ENCODE measurements around the gene APBA2.
"Not testable (repeated sequence)": the region's sequence is repeated elsewhere in the genome, so short reads cannot be mapped to it uniquely, and the experiment has no call there.

Gene APBA2

GRCh38 chr15:28886431-28887338 is 911 bp downstream of the APBA2 start:
- Histone ChIP-seq H3K27me3 (ENCODE audit: control insufficient read depth in 5 of 5, insufficient read depth in 4 of 5, low read length in 5 of 5) (peaks cover 10 to 31% (median 24%) of the 10 kb centered on the region in 5 donors), H3K36me3 (ENCODE audit: control insufficient read depth in 5 of 5, insufficient read depth in 5 of 5, low read length in 5 of 5) (no peaks in the 10 kb centered on the region), H3K4me1 (ENCODE audit: control insufficient read depth in 5 of 5, insufficient read depth in 5 of 5, low read length in 5 of 5) (peaks cover 0 to 13% (median 12%) of the 10 kb centered on the region in 5 donors), H3K9me3 (ENCODE audit: control insufficient read depth in 5 of 5, low read length in 5 of 5) (no peaks in the 10 kb centered on the region), H3K9ac (ENCODE audit: low read length in 5 of 5) (no peak overlapping the region), H3K27ac (ENCODE audit: low read depth, low read length) (no peak overlapping the region), H3K4me3 (ENCODE audit: low read depth in 1 of 5, low read length in 5 of 5) (peak overlapping the region in 2 of 5 donors; percentile 54 to 56)

- Histone ChIP-seq H3K9ac (ENCODE audit: low read length in 5 of 5) (no peak overlapping the region), H3K9me3 (ENCODE audit: control insufficient read depth in 5 of 5, low read length in 5 of 5) (no peaks in the 10 kb centered on the region), H3K4me3 (ENCODE audit: low read depth in 1 of 5, low read length in 5 of 5) (no peak overlapping the region), H3K36me3 (ENCODE audit: control insufficient read depth in 5 of 5, insufficient read depth in 5 of 5, low read length in 5 of 5) (no peaks in the 10 kb centered on the region), H3K4me1 (ENCODE audit: control insufficient read depth in 5 of 5, insufficient read depth in 5 of 5, low read length in 5 of 5) (peaks cover 0 to 13% (median 12%) of the 10 kb centered on the region in 5 donors), H3K27me3 (ENCODE audit: control insufficient read depth in 5 of 5, insufficient read depth in 4 of 5, low read length in 5 of 5) (peaks cover 10 to 31% (median 24%) of the 10 kb centered on the region in 5 donors), H3K27ac (ENCODE audit: low read depth, low read length) (no peak overlapping the region)
These were observed 1.8 kb downstream of the APBA2 start for GRCh38 chr15:28887339-28888174.

GRCh38 chr15:28888302-28888894 is 2.6 kb downstream of the APBA2 start:
- no peaks in the 10 kb centered on the region for H3K9me3 ChIP-seq (ENCODE audit: control insufficient read depth in 5 of 5, low read length in 5 of 5)
- H3K36me3 ChIP-seq (ENCODE audit: control insufficient read depth in 5 of 5, insufficient read depth in 5 of 5, low read length in 5 of 5) = no peaks in the 10 kb centered on the region
- H3K27ac ChIP-seq (ENCODE audit: low read depth, low read length) = no peak overlapping the region
- H3K4me3 ChIP-seq (ENCODE audit: low read depth in 1 of 5, low read length in 5 of 5) = no peak overlapping the region
- H3K9ac ChIP-seq (ENCODE audit: low read length in 5 of 5) = no peak overlapping the region
- peaks cover 10 to 31% (median 24%) of the 10 kb centered on the region in 5 donors for H3K27me3 ChIP-seq (ENCODE audit: control insufficient read depth in 5 of 5, insufficient read depth in 4 of 5, low read length in 5 of 5)
- H3K4me1 ChIP-seq (ENCODE audit: control insufficient read depth in 5 of 5, insufficient read depth in 5 of 5, low read length in 5 of 5) = peaks cover 0 to 13% (median 12%) of the 10 kb centered on the region in 5 donors

GRCh38 chr15:28888900-28889299 is 3.1 kb downstream of the APBA2 start:
- Histone ChIP-seq H3K27ac (ENCODE audit: low read depth, low read length) (no peak overlapping the region), H3K4me1 (ENCODE audit: control insufficient read depth in 5 of 5, insufficient read depth in 5 of 5, low read length in 5 of 5) (peaks cover 0 to 13% (median 12%) of the 10 kb centered on the region in 5 donors), H3K36me3 (ENCODE audit: control insufficient read depth in 5 of 5, insufficient read depth in 5 of 5, low read length in 5 of 5) (no peaks in the 10 kb centered on the region), H3K9me3 (ENCODE audit: control insufficient read depth in 5 of 5, low read length in 5 of 5) (no peaks in the 10 kb centered on the region), H3K4me3 (ENCODE audit: low read depth in 1 of 5, low read length in 5 of 5) (no peak overlapping the region), H3K9ac (ENCODE audit: low read length in 5 of 5) (no peak overlapping the region), H3K27me3 (ENCODE audit: control insufficient read depth in 5 of 5, insufficient read depth in 4 of 5, low read length in 5 of 5) (peaks cover 10 to 31% (median 24%) of the 10 kb centered on the region in 5 donors)

GRCh38 chr15:28889346-28889745 is 3.6 kb downstream of the APBA2 start:
- peaks cover 0 to 13% (median 12%) of the 10 kb centered on the region in 5 donors for H3K4me1 ChIP-seq (ENCODE audit: control insufficient read depth in 5 of 5, insufficient read depth in 5 of 5, low read length in 5 of 5)
- H3K36me3 ChIP-seq (ENCODE audit: control insufficient read depth in 5 of 5, insufficient read depth in 5 of 5, low read length in 5 of 5) = no peaks in the 10 kb centered on the region
- no peak overlapping the region for H3K9ac ChIP-seq (ENCODE audit: low read length in 5 of 5)
- no peak overlapping the region for H3K27ac ChIP-seq (ENCODE audit: low read depth, low read length)
- no peaks in the 10 kb centered on the region for H3K9me3 ChIP-seq (ENCODE audit: control insufficient read depth in 5 of 5, low read length in 5 of 5)
- H3K27me3 ChIP-seq (ENCODE audit: control insufficient read depth in 5 of 5, insufficient read depth in 4 of 5, low read length in 5 of 5) = peaks cover 10 to 31% (median 23%) of the 10 kb centered on the region in 5 donors
- H3K4me3 ChIP-seq (ENCODE audit: low read depth in 1 of 5, low read length in 5 of 5) = no peak overlapping the region

- H3K9ac ChIP-seq (ENCODE audit: low read length in 5 of 5); H3K27ac ChIP-seq (ENCODE audit: low read depth, low read length); H3K4me3 ChIP-seq (ENCODE audit: low read depth in 1 of 5, low read length in 5 of 5); H3K36me3 ChIP-seq (ENCODE audit: control insufficient read depth in 5 of 5, insufficient read depth in 5 of 5, low read length in 5 of 5); H3K9me3 ChIP-seq (ENCODE audit: control insufficient read depth in 5 of 5, low read length in 5 of 5): not testable (repeated sequence)
- peaks cover 0 to 13% (median 12%) of the 10 kb centered on the region in 5 donors for H3K4me1 ChIP-seq (ENCODE audit: control insufficient read depth in 5 of 5, insufficient read depth in 5 of 5, low read length in 5 of 5)
- H3K27me3 ChIP-seq (ENCODE audit: control insufficient read depth in 5 of 5, insufficient read depth in 4 of 5, low read length in 5 of 5) = peaks cover 10 to 26% (median 19%) of the 10 kb centered on the region in 5 donors
These were observed 4.1 kb downstream of the APBA2 start for GRCh38 chr15:28889871-28890270.

GRCh38 chr15:28890291-28890690 is 4.5 kb downstream of the APBA2 start:
- not testable (repeated sequence) for H3K9me3 ChIP-seq (ENCODE audit: control insufficient read depth in 5 of 5, low read length in 5 of 5); H3K27ac ChIP-seq (ENCODE audit: low read depth, low read length); H3K36me3 ChIP-seq (ENCODE audit: control insufficient read depth in 5 of 5, insufficient read depth in 5 of 5, low read length in 5 of 5); H3K9ac ChIP-seq (ENCODE audit: low read length in 5 of 5); H3K4me3 ChIP-seq (ENCODE audit: low read depth in 1 of 5, low read length in 5 of 5)
- Histone ChIP-seq H3K4me1 (ENCODE audit: control insufficient read depth in 5 of 5, insufficient read depth in 5 of 5, low read length in 5 of 5) (peaks cover 0 to 10% (median 10%) of the 10 kb centered on the region in 5 donors), H3K27me3 (ENCODE audit: control insufficient read depth in 5 of 5, insufficient read depth in 4 of 5, low read length in 5 of 5) (peaks cover 6 to 22% (median 14%) of the 10 kb centered on the region in 5 donors)

- no peaks in the 10 kb centered on the region for H3K9me3 ChIP-seq (ENCODE audit: control insufficient read depth in 5 of 5, low read length in 5 of 5)
- H3K9ac ChIP-seq (ENCODE audit: low read length in 5 of 5) = no peak overlapping the region
- no peaks in the 10 kb centered on the region for H3K36me3 ChIP-seq (ENCODE audit: control insufficient read depth in 5 of 5, insufficient read depth in 5 of 5, low read length in 5 of 5)
- peaks cover 0 to 6% (median 5%) of the 10 kb centered on the region in 5 donors for H3K4me1 ChIP-seq (ENCODE audit: control insufficient read depth in 5 of 5, insufficient read depth in 5 of 5, low read length in 5 of 5)
- H3K27me3 ChIP-seq (ENCODE audit: control insufficient read depth in 5 of 5, insufficient read depth in 4 of 5, low read length in 5 of 5) = peaks cover 4 to 19% (median 11%) of the 10 kb centered on the region in 5 donors
- no peak overlapping the region for H3K4me3 ChIP-seq (ENCODE audit: low read depth in 1 of 5, low read length in 5 of 5)
- no peak overlapping the region for H3K27ac ChIP-seq (ENCODE audit: low read depth, low read length)
These were observed 5.1 kb downstream of the APBA2 start for GRCh38 chr15:28890711-28891495.

- Histone ChIP-seq H3K9me3 (ENCODE audit: control insufficient read depth in 5 of 5, low read length in 5 of 5) (no peaks in the 10 kb centered on the region), H3K27ac (ENCODE audit: low read depth, low read length) (no peak overlapping the region), H3K27me3 (ENCODE audit: control insufficient read depth in 5 of 5, insufficient read depth in 4 of 5, low read length in 5 of 5) (peaks cover 4 to 18% (median 11%) of the 10 kb centered on the region in 5 donors), H3K4me1 (ENCODE audit: control insufficient read depth in 5 of 5, insufficient read depth in 5 of 5, low read length in 5 of 5) (peaks cover 0 to 5% (median 3%) of the 10 kb centered on the region in 5 donors), H3K9ac (ENCODE audit: low read length in 5 of 5) (no peak overlapping the region), H3K36me3 (ENCODE audit: control insufficient read depth in 5 of 5, insufficient read depth in 5 of 5, low read length in 5 of 5) (no peaks in the 10 kb centered on the region), H3K4me3 (ENCODE audit: low read depth in 1 of 5, low read length in 5 of 5) (no peak overlapping the region)
These were observed 5.8 kb downstream of the APBA2 start for GRCh38 chr15:28891588-28891987.

Data from subcutaneous abdominal adipose tissue (tissue), 5 donors.